Thyroid gland (tissue), 4 donors: ENCODE data around the gene ALKBH3. TPM values are rescaled to one million over a fixed set of nuclear protein-coding genes. Genes with fewer than 3 reads are reported as not detected.

Experiments used
- DNase-seq, 2 donors: peaks; one replicate each; pipeline ENCODE4 v3.0.0-alpha.2; 2019
- H3K27ac ChIP-seq, 3 donors: fragments of 200-600 bp; sonication (generic); 1 replicate in 2 of 3; 2 replicates in 1 of 3; pipeline ENCODE4 v1.5.1; 2016 to 2019; ENCODE audit warnings: mild to moderate bottlenecking in 1 of 3, moderate library complexity in 1 of 3
- H3K27me3 ChIP-seq: fragments of 200-600 bp; sonication (generic); one replicate; pipeline ENCODE4 v1.5.1; 2019
- H3K36me3 ChIP-seq, 2 donors: fragments of 200-600 bp; sonication (generic); one replicate each; pipeline ENCODE4 v1.5.1; 2016 to 2019
- H3K4me1 ChIP-seq, 2 donors: fragments of 200-600 bp; sonication (generic); one replicate each; pipeline ENCODE4 v1.5.1; 2017 to 2019
- H3K4me3 ChIP-seq, 3 donors: fragments of 200-600 bp; sonication (generic); replicated peaks in 1 of 3; 1 replicate in 2 of 3; 2 replicates in 1 of 3; pipeline ENCODE4 v1.5.1; 2016; ENCODE audit warnings: mild to moderate bottlenecking in 1 of 3
- H3K9me3 ChIP-seq: fragments of 200-600 bp; sonication (generic); one replicate; pipeline ENCODE4 v1.5.1; 2017
- CTCF ChIP-seq, 6 experiments: fragments of 200-600 bp in 3 of 6; fragments of 450-650 bp in 3 of 6; sonication (generic) in 3 of 6; IDR thresholded peaks; one replicate each; pipeline ENCODE4 v1.5.1; 2016 to 2019; ENCODE audit warnings: antibody characterized with exemption in 6 of 6, mild to moderate bottlenecking in 2 of 6, inconsistent platforms in 1 of 6, moderate library complexity in 1 of 6
- POLR2A ChIP-seq, 2 donors: fragments of 450-650 bp; IDR thresholded peaks; one replicate each; pipeline ENCODE4 v1.6.1; 2017; ENCODE audit warnings: antibody characterized with exemption in 2 of 2, mild to moderate bottlenecking in 2 of 2, moderate library complexity in 1 of 2
- WGBS, 2 donors: methylation state at CpG; one replicate each; pipeline ENCODE4 v1.1.5; 2017; 5-methylcytosine and 5-hydroxymethylcytosine counted together
- intact Hi-C: fragments of 100-400 bp; cut with DNase I; formaldehyde crosslinking; loops from one replicate; pipeline ENCODE4 v1.15.1; 2023
- total RNA-seq, 4 donors: library from RNA; depleted of rRNA; stranded (reverse); fragments of >200 nt; gene quantifications; one replicate each; pipeline ENCODE4 v1.2.3, GENCODE V29; 2016

The ALKBH3 gene
- total RNA-seq, 4 donors from 2014 or later = 32.6 to 44.3 (median 40.4) TPM

GRCh38 chr11:43943931-43944751 lies 63.5 kb downstream of the ALKBH3 start:
- Histone ChIP-seq H3K36me3 (no peaks in the 10 kb centered on the region), H3K27ac (peak overlapping the region; percentile 75 to 88 (median 80)), H3K4me1 (peaks cover 0 to 27% of the 10 kb centered on the region in 2 donors), H3K27me3 (no peaks in the 10 kb centered on the region), H3K9me3 (no peaks in the 10 kb centered on the region), H3K4me3 (peak overlapping the region in 2 of 3 donors; percentile 32 to 48)
- TF ChIP-seq POLR2A (IDR thresholded peaks at IDR 0.05) = no peak
- TF ChIP-seq CTCF (IDR thresholded peaks at IDR 0.05) = no peak
- intact Hi-C loops = no loop called here
- 2% methylated on average over 41 to 47 of the region's 54 CpGs for WGBS, 2 donors
- no peak for DNase-seq

DNA sequence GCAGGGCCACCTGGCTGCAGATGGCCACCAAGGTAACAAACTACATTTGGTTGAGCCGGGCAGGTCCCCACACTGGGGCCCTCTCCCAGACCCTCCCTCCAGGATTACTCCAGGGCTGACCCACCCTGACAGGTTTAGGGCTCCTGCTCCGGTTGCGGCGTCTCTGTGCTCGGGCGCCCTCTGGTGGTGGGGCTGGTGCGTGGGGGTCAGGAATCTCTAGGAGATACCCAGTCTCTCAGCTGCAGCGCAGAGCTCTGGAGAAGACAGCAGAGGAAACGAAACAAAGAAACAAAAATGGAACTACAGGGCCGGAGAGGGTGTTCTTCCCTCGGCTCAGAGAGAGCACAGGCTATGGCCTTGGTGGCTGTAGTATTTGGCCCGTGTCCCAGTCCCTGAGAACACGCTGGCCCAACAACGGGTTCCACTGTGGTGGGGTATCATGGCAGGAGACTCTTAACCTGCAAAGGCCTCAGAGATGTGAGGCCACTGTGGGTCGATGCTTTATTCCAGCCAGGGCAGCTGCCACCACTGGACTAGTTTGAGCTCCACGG lies 64.2 kb downstream of the ALKBH3 start:
- DNase-seq = no peak
- H3K27ac ChIP-seq = peak overlapping the region; percentile 75 to 88 (median 80)
- peaks cover 0 to 27% of the 10 kb centered on the region in 2 donors for H3K4me1 ChIP-seq
- TF ChIP-seq POLR2A (IDR thresholded peaks at IDR 0.05) (no peak), CTCF (IDR thresholded peaks at IDR 0.05) (peak in 3 of 6 experiments; percentile 24 to 47 (median 30))
- no peaks in the 10 kb centered on the region for H3K27me3 ChIP-seq
- WGBS, 2 donors = 11 to 24% methylated on average over 11 to 14 of the region's 16 CpGs
- H3K36me3 ChIP-seq = no peaks in the 10 kb centered on the region
- H3K9me3 ChIP-seq = no peaks in the 10 kb centered on the region
- intact Hi-C loops = no loop called here
- peak overlapping the region in 1 of 3 donors; percentile 48 for H3K4me3 ChIP-seq

DNA sequence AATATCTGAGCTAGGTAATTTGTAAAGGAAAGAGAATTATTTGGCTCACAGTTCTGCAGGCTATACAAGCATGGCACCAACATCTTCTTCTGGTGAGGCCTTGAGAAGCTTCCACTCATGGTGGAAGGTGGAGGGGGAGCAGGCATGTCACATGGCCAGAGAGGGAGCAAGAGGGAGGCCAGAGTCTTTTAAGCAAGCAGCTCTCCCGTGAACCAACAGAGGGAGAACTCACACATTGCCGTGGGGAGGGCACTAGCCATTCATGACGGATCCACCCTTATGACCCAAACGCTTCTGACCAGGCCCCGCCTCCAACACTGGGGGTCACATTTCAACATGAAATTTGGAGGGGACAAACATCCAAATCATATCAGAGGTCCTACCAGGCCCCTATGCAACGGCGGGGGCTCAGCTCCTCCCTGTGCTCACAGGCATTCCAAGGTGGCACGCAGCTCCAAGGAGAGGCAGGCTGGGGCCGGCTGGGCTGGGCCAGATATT lies 66.4 kb downstream of the ALKBH3 start:
- intact Hi-C loops = no loop called here
- DNase-seq = no peak

DNA sequence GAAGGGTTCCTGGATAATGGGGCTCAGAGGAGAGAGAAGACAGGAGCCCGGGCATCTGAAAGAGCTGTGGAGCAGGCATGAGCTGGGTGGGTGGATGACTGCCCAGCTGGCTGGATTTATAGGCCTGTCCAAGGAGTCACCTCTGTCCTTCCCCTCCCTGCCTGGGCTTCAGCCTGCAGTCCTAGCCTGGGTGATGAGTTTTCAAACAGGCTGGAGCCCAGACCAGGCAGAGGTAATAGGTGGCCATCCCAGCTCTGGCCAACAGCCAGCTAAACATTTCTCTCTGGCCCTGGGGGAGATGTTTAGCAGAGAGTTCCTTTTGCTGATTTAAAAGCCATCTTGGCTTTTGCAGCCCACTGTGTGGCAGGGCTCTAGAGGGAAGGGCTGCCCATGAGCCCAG lies 67.2 kb downstream of the ALKBH3 start:
- Histone ChIP-seq H3K9me3 (no peaks in the 10 kb centered on the region), H3K4me1 (peaks cover 0 to 16% of the 10 kb centered on the region in 2 donors), H3K27ac (no peak overlapping the region), H3K4me3 (no peak overlapping the region), H3K27me3 (no peaks in the 10 kb centered on the region), H3K36me3 (no peaks in the 10 kb centered on the region)
- WGBS, 2 donors = 55 to 78% methylated on average over 1 of the region's 1 CpG
- TF ChIP-seq POLR2A (IDR thresholded peaks at IDR 0.05) (no peak), CTCF (IDR thresholded peaks at IDR 0.05) (no peak)
- intact Hi-C loops = no loop called here
- DNase-seq = no peak

More for the DNA sequence above, 66.4 kb downstream of the ALKBH3 start:
- WGBS, 2 donors = 45 to 52% methylated on average over 9 of the region's 9 CpGs
- Histone ChIP-seq H3K9me3 (no peaks in the 10 kb centered on the region), H3K36me3 (no peaks in the 10 kb centered on the region), H3K4me1 (peaks cover 0 to 19% of the 10 kb centered on the region in 2 donors), H3K27me3 (no peaks in the 10 kb centered on the region), H3K4me3 (no peak overlapping the region), H3K27ac (no peak overlapping the region)
- TF ChIP-seq CTCF (IDR thresholded peaks at IDR 0.05) (no peak), POLR2A (IDR thresholded peaks at IDR 0.05) (no peak)
